IMR-90 (cell line): ENCODE measurements around the gene TRIM13.

Source experiments
- CHD1 ChIP-seq: IDR thresholded peaks from 2 replicates; pipeline ENCODE4 v1.6.1; 2012; ENCODE audit warnings: low read depth, low read length, improper control_type of control experiment
- POLR2A ChIP-seq: IDR thresholded peaks from 2 replicates; pipeline ENCODE4 v1.6.1; 2012; ENCODE audit warnings: mild to moderate bottlenecking, low read depth, low read length
- RAD21 ChIP-seq: IDR thresholded peaks from 2 replicates; pipeline ENCODE4 v1.6.1; 2012; ENCODE audit warnings: low read length, improper control_type of control experiment
- RCOR1 ChIP-seq: IDR thresholded peaks from 2 replicates; pipeline ENCODE4 v1.6.1; 2012; ENCODE audit warnings: mild to moderate bottlenecking, low read length, improper control_type of control experiment; ENCODE audit not compliant: insufficient replicate concordance
- RFX5 ChIP-seq: IDR thresholded peaks from 2 replicates; pipeline ENCODE4 v1.8.0; 2012; ENCODE audit warnings: low read depth, mild to moderate bottlenecking, low read length, moderate library complexity
- SMC3 ChIP-seq: fragments of 150-350 bp; IDR thresholded peaks from 2 replicates; pipeline ENCODE4 v1.6.1; 2016; ENCODE audit warnings: low read depth, mild to moderate bottlenecking, antibody characterized with exemption, low read length, moderate library complexity
- TF ChIP-seq, protein P1 (sequence below): conservative IDR thresholded peaks from 2 replicates; pipeline ENCODE4 v1.5.1; 2012; ENCODE audit warnings: mild to moderate bottlenecking, low read depth, low read length, improper control_type of control experiment

DNA sequence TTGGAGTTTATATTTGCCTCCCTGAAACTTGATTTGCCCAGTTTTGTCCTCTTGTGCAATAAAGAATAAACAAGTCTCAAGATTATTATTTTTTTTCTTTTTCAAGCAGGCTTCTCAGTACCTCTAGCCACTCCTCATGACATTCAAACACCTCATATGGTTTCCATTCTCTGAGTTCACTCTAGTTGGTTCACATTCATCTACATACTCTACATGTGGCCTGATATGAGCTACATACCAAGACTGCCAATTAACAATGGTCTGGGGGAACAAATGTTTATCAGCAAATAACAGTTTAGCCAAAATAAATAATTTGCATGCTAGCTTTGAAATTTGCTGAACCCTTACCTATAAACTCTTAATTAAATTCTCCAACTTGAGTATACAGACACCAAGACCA lies 40.9 kb downstream of the TRIM13 start:
- TF ChIP-seq POLR2A (no peak), RAD21 (no peak), SMC3 (no peak), RCOR1 (no peak), RFX5 (no peak), CHD1 (no peak)
- TF ChIP-seq, protein P1, sequence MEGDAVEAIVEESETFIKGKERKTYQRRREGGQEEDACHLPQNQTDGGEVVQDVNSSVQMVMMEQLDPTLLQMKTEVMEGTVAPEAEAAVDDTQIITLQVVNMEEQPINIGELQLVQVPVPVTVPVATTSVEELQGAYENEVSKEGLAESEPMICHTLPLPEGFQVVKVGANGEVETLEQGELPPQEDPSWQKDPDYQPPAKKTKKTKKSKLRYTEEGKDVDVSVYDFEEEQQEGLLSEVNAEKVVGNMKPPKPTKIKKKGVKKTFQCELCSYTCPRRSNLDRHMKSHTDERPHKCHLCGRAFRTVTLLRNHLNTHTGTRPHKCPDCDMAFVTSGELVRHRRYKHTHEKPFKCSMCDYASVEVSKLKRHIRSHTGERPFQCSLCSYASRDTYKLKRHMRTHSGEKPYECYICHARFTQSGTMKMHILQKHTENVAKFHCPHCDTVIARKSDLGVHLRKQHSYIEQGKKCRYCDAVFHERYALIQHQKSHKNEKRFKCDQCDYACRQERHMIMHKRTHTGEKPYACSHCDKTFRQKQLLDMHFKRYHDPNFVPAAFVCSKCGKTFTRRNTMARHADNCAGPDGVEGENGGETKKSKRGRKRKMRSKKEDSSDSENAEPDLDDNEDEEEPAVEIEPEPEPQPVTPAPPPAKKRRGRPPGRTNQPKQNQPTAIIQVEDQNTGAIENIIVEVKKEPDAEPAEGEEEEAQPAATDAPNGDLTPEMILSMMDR = no peak
